NB4 (cell line): ENCODE results near the gene PES1.
"Not testable (repeated sequence)": the region's sequence is repeated elsewhere in the genome, so short reads cannot be mapped to it uniquely, and the experiment has no call there.

Source experiments
- DNase-seq: peaks from one replicate; pipeline ENCODE4 v3.0.0; 2010; ENCODE audit warnings: low read depth
- H3K4me3 ChIP-seq: one replicate; pipeline ENCODE4 v1.5.1; 2011; ENCODE audit warnings: mild to moderate bottlenecking, low read depth, low read length, moderate library complexity
- CTCF ChIP-seq: IDR thresholded peaks from one replicate; pipeline ENCODE4 v1.5.1; 2012; ENCODE audit warnings: low read depth, low read length
- MAX ChIP-seq: IDR thresholded peaks from 2 replicates; pipeline ENCODE4 v1.6.1; 2011; ENCODE audit warnings: low read depth, low read length
- MYC ChIP-seq: IDR thresholded peaks from 2 replicates; pipeline ENCODE4 v1.6.1; 2011; ENCODE audit warnings: low read depth, low read length
- POLR2A ChIP-seq: IDR thresholded peaks from 2 replicates; pipeline ENCODE4 v1.6.1; 2011; ENCODE audit warnings: mild to moderate bottlenecking; ENCODE audit not compliant: insufficient read length; ENCODE audit errors: extremely low read depth

PES1 gene

DNA sequence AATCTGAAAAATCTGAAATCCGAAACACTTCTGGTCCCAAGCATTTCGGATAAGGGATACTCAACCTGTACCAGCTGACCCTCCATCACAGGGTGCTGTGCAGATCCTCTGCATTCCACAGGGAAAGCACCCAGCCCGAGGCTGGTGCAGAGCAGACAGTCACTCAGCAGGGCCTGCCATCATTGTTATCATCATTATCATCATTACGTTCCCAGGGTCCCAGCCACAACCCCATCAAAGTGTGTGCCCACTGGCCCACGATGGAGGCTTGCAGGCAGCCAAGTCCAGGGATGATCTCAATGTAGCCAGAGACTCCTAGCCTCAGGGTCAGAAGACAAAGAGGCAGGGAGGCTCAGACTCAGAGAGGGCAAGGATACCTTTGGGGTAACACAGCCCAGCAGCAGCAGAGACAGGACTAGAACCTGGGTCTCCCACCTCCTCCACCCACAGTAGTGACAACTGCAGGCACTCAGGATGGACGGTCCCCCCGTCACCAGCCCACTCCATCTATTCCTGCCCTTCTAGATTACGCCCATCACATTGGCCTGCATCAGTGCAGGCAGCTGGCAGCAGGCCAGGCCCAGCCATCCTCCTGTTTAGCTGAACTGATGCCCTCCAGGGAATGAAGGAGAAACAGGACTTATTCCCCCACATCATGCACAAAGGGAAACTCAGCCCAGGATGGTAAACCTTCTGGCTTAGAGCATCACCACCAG is 27.5 kb downstream of the PES1 start:
- no peak for TF ChIP-seq MAX
- no peak for TF ChIP-seq POLR2A
- TF ChIP-seq MYC = no peak
- TF ChIP-seq CTCF = no peak
- DNase-seq = no peak
- H3K4me3 ChIP-seq = no peak overlapping the region

GRCh38 chr22:30562366-30562765 is 29.3 kb downstream of the PES1 start:
- DNase-seq = no peak
- H3K4me3 ChIP-seq = no peak overlapping the region
- TF ChIP-seq POLR2A = no peak

GRCh38 chr22:30561402-30562189 is 30.1 kb downstream of the PES1 start:
- DNase-seq = no peak
- TF ChIP-seq POLR2A = no peak
- no peak for TF ChIP-seq CTCF
- TF ChIP-seq MAX = no peak
- TF ChIP-seq MYC = no peak
- no peak overlapping the region for H3K4me3 ChIP-seq

DNA sequence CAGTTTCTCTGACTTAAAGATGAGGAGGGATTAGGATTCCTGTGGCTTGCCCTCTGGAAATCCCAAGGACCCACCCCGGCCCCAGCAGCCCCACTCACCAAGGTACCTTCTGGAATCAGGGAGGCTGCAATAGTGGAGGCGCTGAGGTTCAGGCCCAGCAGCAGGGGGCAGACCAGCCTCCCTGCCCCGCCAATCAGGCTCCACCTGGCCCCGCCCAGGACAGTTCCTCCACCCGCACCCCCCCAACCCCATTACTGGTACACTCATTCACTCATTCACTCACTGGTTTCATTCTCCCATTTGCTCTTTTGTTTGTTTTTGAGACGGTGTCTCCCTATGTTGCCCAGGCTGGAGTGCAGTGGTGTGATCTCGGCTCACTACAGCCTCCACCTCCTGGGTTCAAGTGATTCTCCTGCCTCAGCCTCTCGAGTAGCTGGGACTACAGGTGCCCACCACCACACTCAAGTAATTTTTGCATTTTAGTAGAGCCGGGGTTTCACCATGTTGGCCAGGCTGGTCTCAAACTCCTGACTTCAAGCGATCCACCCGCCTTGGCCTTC is 31.0 kb downstream of the PES1 start:
- H3K4me3 ChIP-seq = not testable (repeated sequence)
- peak; percentile 29 for DNase-seq

DNA sequence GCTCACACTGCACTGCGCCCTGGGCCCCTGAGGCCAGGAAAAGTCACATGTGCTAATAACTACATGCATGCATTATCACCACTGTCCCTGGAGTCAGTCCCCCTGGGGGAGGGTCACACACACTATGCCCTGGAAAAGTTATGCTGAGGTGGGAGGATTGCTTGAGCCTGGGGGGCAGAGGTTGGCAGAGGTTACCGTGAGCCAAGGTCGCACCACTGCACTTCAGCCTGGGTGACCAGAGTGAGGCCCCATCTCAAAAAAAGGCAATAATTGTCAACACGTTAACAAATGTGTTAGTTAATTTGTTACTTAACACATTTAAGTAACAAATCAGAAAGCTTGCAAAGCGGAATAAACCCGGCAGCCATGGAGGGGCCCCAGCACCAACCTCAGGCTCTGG is 31.8 kb downstream of the PES1 start:
- H3K4me3 ChIP-seq = no peak overlapping the region
- DNase-seq = no peak
- TF ChIP-seq POLR2A (no peak), MYC (no peak), CTCF (no peak), MAX (no peak)

- TF ChIP-seq MAX (no peak), CTCF (no peak), POLR2A (no peak), MYC (no peak)
- DNase-seq = no peak
- no peak overlapping the region for H3K4me3 ChIP-seq
Observed at GRCh38 chr22:30557243-30557642, 34.5 kb downstream of the PES1 start.

- TF ChIP-seq POLR2A (no peak), MYC (no peak), CTCF (no peak), MAX (no peak)
- no peak overlapping the region for H3K4me3 ChIP-seq
Observed at GRCh38 chr22:30556388-30556787, 35.3 kb downstream of the PES1 start.

More at GRCh38 chr22:30556388-30556787, 35.3 kb downstream of the PES1 start:
- no peak for DNase-seq
